MCF 10A (cell line): ENCODE results near the gene RAD51C. TPM values are rescaled to one million over a fixed set of nuclear protein-coding genes. Genes with fewer than 3 reads are reported as not detected.
A peak's percentile ranks its signal among the peaks of the same experiment; 100 is the strongest.

Source experiments
- BruUV-seq: library from RNA; stranded (reverse); fragments of 400-500 nt; replicated peaks from 2 replicates; lab custom pipeline; 2021; lab: Mats Ljungman, UMichigan
- CTCF ChIA-PET: fragments of 300-600 bp; sonication (Branson Sonifier 250); formaldehyde crosslinking; extraction: SDS; loops from one replicate; lab custom pipeline; 2021; ENCODE audit warnings: antibody characterized with exemption, inconsistent platforms; lab: Yijun Ruan, JAX
- POLR2A ChIA-PET: fragments of 300-600, 350-650 bp; sonication (Branson Sonifier 250); formaldehyde crosslinking; extraction: SDS; loops from one replicate; lab custom pipeline; 2020; ENCODE audit warnings: antibody characterized with exemption, inconsistent platforms; lab: Yijun Ruan, JAX
- DNase-seq: peaks from one replicate; pipeline ENCODE4 v3.0.0-alpha.2; 2018; ENCODE audit not compliant: unreplicated experiment
- H3K27ac Mint-ChIP-seq: one replicate; pipeline ENCODE4 v1.8.0; 2022; ENCODE audit warnings: mild to moderate bottlenecking, low read depth, mixed read lengths; ENCODE audit not compliant: unreplicated experiment
- H3K27me3 Mint-ChIP-seq: one replicate; pipeline ENCODE4 v1.8.0; 2022; ENCODE audit warnings: mixed read lengths; ENCODE audit not compliant: insufficient read depth, unreplicated experiment
- H3K36me3 Mint-ChIP-seq: one replicate; pipeline ENCODE4 v1.8.0; 2022; ENCODE audit warnings: mild to moderate bottlenecking, moderate library complexity, mixed read lengths; ENCODE audit not compliant: insufficient read depth, unreplicated experiment
- H3K4me1 Mint-ChIP-seq: one replicate; pipeline ENCODE4 v1.8.0; 2022; ENCODE audit warnings: mixed read lengths; ENCODE audit not compliant: insufficient read depth, unreplicated experiment
- H3K4me3 Mint-ChIP-seq: one replicate; pipeline ENCODE4 v1.8.0; 2022; ENCODE audit warnings: mild to moderate bottlenecking, moderate library complexity, mixed read lengths; ENCODE audit not compliant: unreplicated experiment
- H3K9me3 Mint-ChIP-seq: one replicate; pipeline ENCODE4 v1.8.0; 2022; ENCODE audit warnings: mixed read lengths; ENCODE audit not compliant: unreplicated experiment
- intact Hi-C: fragments of 100-400 bp; cut with micrococcal nuclease; formaldehyde crosslinking; loops from 2 replicates; pipeline ENCODE4 v1.14.1; 2022
- total RNA-seq: library from RNA; stranded (reverse); gene quantifications from 2 replicates; pipeline ENCODE4 v1.2.3, GENCODE V29; 2022
- TF ChIP-seq, protein P1 (sequence below): fragments of 200-600 bp; IDR thresholded peaks from one replicate; pipeline ENCODE4 v1.8.0; 2022; ENCODE audit warnings: antibody characterized with exemption, mild to moderate bottlenecking; ENCODE audit not compliant: unreplicated experiment

RAD51C gene
- total RNA-seq, 1 experiment from 2014 or later: 59.5 TPM

GRCh38 chr17:58753026-58753425, 60.6 kb downstream of the RAD51C start:
- intact Hi-C loops: no loop called here
- Mint-ChIP-seq H3K4me3 (no peak overlapping the region), H3K27me3 (peaks cover 25% of the 10 kb centered on the region), H3K4me1 (peaks cover 7% of the 10 kb centered on the region), H3K27ac (no peak overlapping the region), H3K36me3 (no peaks in the 10 kb centered on the region), H3K9me3 (no peaks in the 10 kb centered on the region)
- ChIA-PET CTCF (interaction anchor here (0.6 kb wide), 1 partner anchor 90 kb away, joined by 3 read pairs; no protein-coding TSS in a partner anchor), POLR2A (no interaction called here)
- no TSS peak for BruUV-seq
- DNase-seq: no peak
- TF ChIP-seq, protein P1, sequence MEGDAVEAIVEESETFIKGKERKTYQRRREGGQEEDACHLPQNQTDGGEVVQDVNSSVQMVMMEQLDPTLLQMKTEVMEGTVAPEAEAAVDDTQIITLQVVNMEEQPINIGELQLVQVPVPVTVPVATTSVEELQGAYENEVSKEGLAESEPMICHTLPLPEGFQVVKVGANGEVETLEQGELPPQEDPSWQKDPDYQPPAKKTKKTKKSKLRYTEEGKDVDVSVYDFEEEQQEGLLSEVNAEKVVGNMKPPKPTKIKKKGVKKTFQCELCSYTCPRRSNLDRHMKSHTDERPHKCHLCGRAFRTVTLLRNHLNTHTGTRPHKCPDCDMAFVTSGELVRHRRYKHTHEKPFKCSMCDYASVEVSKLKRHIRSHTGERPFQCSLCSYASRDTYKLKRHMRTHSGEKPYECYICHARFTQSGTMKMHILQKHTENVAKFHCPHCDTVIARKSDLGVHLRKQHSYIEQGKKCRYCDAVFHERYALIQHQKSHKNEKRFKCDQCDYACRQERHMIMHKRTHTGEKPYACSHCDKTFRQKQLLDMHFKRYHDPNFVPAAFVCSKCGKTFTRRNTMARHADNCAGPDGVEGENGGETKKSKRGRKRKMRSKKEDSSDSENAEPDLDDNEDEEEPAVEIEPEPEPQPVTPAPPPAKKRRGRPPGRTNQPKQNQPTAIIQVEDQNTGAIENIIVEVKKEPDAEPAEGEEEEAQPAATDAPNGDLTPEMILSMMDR: no peak

GRCh38 chr17:58755269-58755576, 62.8 kb downstream of the RAD51C start:
- CTCF ChIA-PET: interaction anchor here (0.7 kb wide), 1 partner anchor 54 kb away, joined by 3 read pairs; no protein-coding TSS in a partner anchor
- POLR2A ChIA-PET: interaction anchor here (0.6 to 1.9 kb wide), 4 partner anchors 10 to 123 kb away, joined by 3 to 6 read pairs (median 4); no protein-coding TSS in a partner anchor
- H3K4me3 Mint-ChIP-seq: peak overlapping the region; percentile 80
- peaks cover 7% of the 10 kb centered on the region for H3K4me1 Mint-ChIP-seq
- intact Hi-C loops: no loop called here
- no peaks in the 10 kb centered on the region for H3K9me3 Mint-ChIP-seq
- H3K27ac Mint-ChIP-seq: no peak overlapping the region
- H3K36me3 Mint-ChIP-seq: no peaks in the 10 kb centered on the region
- TF ChIP-seq, protein P1: no peak
- no peak for DNase-seq
- no TSS peak for BruUV-seq
- peaks cover 40% of the 10 kb centered on the region for H3K27me3 Mint-ChIP-seq

DNA sequence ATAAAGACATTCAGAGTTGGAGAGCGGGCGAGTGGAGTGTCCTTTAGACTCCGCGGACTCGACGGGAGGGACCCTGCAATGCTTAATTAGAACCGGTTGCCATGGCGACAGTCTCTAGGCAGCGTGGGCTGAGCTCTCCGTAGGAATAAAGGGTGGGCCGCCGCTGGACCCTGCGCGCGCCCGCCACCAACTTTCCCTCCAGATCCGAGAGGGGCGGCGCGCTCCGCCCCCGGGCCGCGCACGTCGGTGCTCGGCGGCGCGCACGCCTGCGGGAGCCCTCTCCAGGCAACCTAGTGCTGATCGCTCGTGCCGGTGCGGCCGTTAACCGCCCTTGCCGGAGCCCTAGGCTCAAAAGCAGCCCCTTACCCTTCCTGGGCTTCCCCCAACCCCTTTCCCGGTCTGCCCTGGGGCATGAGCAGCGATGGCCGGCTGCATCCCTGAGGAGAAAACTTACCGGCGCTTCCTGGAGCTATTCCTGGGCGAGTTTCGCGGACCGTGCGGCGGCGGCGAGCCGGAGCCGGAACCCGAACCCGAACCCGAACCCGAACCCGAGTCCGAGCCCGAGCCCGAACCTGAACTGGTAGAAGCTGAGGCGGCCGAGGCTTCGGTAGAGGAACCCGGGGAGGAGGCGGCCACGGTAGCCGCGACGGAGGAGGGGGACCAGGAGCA, 63.3 kb downstream of the RAD51C start, which contains the start of gene PPM1E:
PPM1E (plus strand) TSS at position 278 of the 669 bp plus-strand sequence.
- peak; percentile 13 for DNase-seq
- intact Hi-C loops: no loop called here
- POLR2A ChIA-PET: interaction anchor here (0.6 to 1.9 kb wide), 5 partner anchors 8 to 124 kb away, joined by 3 to 6 read pairs (median 4); no protein-coding TSS in a partner anchor

More for the DNA sequence above, 63.3 kb downstream of the RAD51C start, which contains the start of gene PPM1E:
- Mint-ChIP-seq H3K27ac (peak within 1 kb of the TSS; percentile 28), H3K9me3 (no peaks in the 10 kb centered on the region), H3K27me3 (peaks cover 45% of the 10 kb centered on the region), H3K4me1 (peaks cover 7% of the 10 kb centered on the region), H3K36me3 (no peaks in the 10 kb centered on the region), H3K4me3 (peak within 1 kb of the TSS; percentile 80)
- TF ChIP-seq, protein P1: no peak
- no TSS peak for BruUV-seq
- CTCF ChIA-PET: interaction anchor here (0.6 to 1.0 kb wide), 2 partner anchors 11 to 236 kb away, joined by 3 to 4 read pairs; no protein-coding TSS in a partner anchor
